K562 (cell line): ENCODE results near the gene DHRS11. TPM values are rescaled to one million over a fixed set of nuclear protein-coding genes. Genes with fewer than 3 reads are reported as not detected.

Experiments used
- ATF1 ChIP-seq, 2 experiments: fragments of 450-650 bp in 1 of 2; IDR thresholded peaks; 2 replicates each; pipeline ENCODE4 v1.6.1; 2016; ENCODE audit warnings: missing compliant biosample characterization in 1 of 2, missing genetic modification characterization in 1 of 2
- CBFB ChIP-seq: sonication (generic); formaldehyde crosslinking; IDR thresholded peaks from 2 replicates; pipeline ENCODE4 v1.4.0; 2020; ENCODE audit warnings: mild to moderate bottlenecking, missing genetic modification reagents
- E2F5 ChIP-seq: sonication (generic); formaldehyde crosslinking; IDR thresholded peaks from 2 replicates; pipeline ENCODE4 v1.8.0; 2022; ENCODE audit warnings: mild to moderate bottlenecking, missing genetic modification reagents
- FOXM1 ChIP-seq, 2 experiments: fragments of 450-650 bp in 1 of 2; sonication (generic) in 1 of 2; formaldehyde crosslinking in 1 of 2; IDR thresholded peaks; 2 replicates each; pipeline versions ENCODE4 v1.6.1 to v1.9.0; 2017 to 2022; ENCODE audit warnings: low read depth in 2 of 2, mild to moderate bottlenecking in 2 of 2, missing genetic modification reagents in 1 of 2, moderate library complexity in 1 of 2
- GTF2A2 ChIP-seq: IDR thresholded peaks from 2 replicates; pipeline ENCODE4 v1.6.1; 2016; ENCODE audit warnings: mild to moderate bottlenecking, missing genetic modification characterization, missing compliant biosample characterization
- HIVEP1 ChIP-seq: fragments of 250-450 bp; sonication (Bioruptor Pico); IDR thresholded peaks from 2 replicates; pipeline ENCODE4 v1.4.0; 2020; ENCODE audit warnings: mild to moderate bottlenecking
- HLTF ChIP-seq: fragments of 450-650 bp; IDR thresholded peaks from 2 replicates; pipeline ENCODE4 v1.6.1; 2016
- KAT8 ChIP-seq: fragments of 450-650 bp; IDR thresholded peaks from 2 replicates; pipeline ENCODE4 v1.6.1; 2016; ENCODE audit warnings: low read depth, mild to moderate bottlenecking
- MAX ChIP-seq: sonication (generic); formaldehyde crosslinking; IDR thresholded peaks from 2 replicates; pipeline ENCODE4 v1.9.0; 2022; ENCODE audit warnings: mild to moderate bottlenecking, missing genetic modification reagents
- MBD2 ChIP-seq: sonication (generic); IDR thresholded peaks from 2 replicates; pipeline ENCODE4 v1.6.1; 2016; ENCODE audit warnings: low read depth, borderline replicate concordance
- PHB ChIP-seq: fragments of 250-450 bp; sonication (Bioruptor Pico); IDR thresholded peaks from 2 replicates; pipeline ENCODE4 v1.5.0; 2021
- TFAM ChIP-seq: fragments of 250-450 bp; sonication (Bioruptor Pico); conservative IDR thresholded peaks from 2 replicates; pipeline ENCODE4 v1.5.0; 2021; ENCODE audit warnings: mild to moderate bottlenecking, moderate library complexity
- XRCC3 ChIP-seq: fragments of 450-650 bp; IDR thresholded peaks from 2 replicates; pipeline ENCODE4 v1.6.1; 2017; ENCODE audit warnings: mild to moderate bottlenecking, moderate library complexity
- ZBTB26 ChIP-seq: fragments of 450-650 bp; formaldehyde crosslinking; IDR thresholded peaks from 2 replicates; pipeline ENCODE4 v1.4.0; 2022; ENCODE audit warnings: missing genetic modification characterization
- ZBTB9 ChIP-seq: fragments of 450-650 bp; formaldehyde crosslinking; IDR thresholded peaks from 2 replicates; pipeline ENCODE4 v1.4.0; 2020; ENCODE audit warnings: mild to moderate bottlenecking, moderate library complexity
- ZNF184 ChIP-seq: sonication (generic); formaldehyde crosslinking; IDR thresholded peaks from 2 replicates; pipeline ENCODE4 v1.5.0; 2020; ENCODE audit warnings: missing genetic modification reagents
- ZNF197 ChIP-seq: fragments of 200-800 bp; sonication (Bioruptor generic); IDR thresholded peaks from 2 replicates; pipeline ENCODE4 v1.6.1; 2016; ENCODE audit warnings: low read depth, missing genetic modification characterization, missing compliant biosample characterization
- ZNF280A ChIP-seq: fragments of 450-650 bp; IDR thresholded peaks from 2 replicates; pipeline ENCODE4 v1.6.1; 2018; ENCODE audit warnings: mild to moderate bottlenecking, low read depth; ENCODE audit not compliant: partially characterized antibody
- ZNF280B ChIP-seq: fragments of 250-450 bp; sonication (Bioruptor Pico); IDR thresholded peaks from 2 replicates; pipeline ENCODE4 v1.5.1; 2021; ENCODE audit warnings: mild to moderate bottlenecking
- ZNF408 ChIP-seq: fragments of 250-450 bp; sonication (Bioruptor Pico); IDR thresholded peaks from 2 replicates; pipeline ENCODE4 v1.4.0; 2020; ENCODE audit warnings: low read depth, mild to moderate bottlenecking, moderate library complexity
- ZNF41 ChIP-seq: fragments of 250-450 bp; sonication (Bioruptor Pico); conservative IDR thresholded peaks from 2 replicates; pipeline ENCODE4 v1.4.0; 2020; ENCODE audit warnings: mild to moderate bottlenecking
- ZNF668 ChIP-seq: fragments of 250-450 bp; sonication (Bioruptor Pico); IDR thresholded peaks from 2 replicates; pipeline ENCODE4 v1.8.0; 2022; ENCODE audit warnings: mild to moderate bottlenecking, inconsistent platforms
- ZNF77 ChIP-seq: fragments of 250-450 bp; sonication (Bioruptor Pico); IDR thresholded peaks from 2 replicates; pipeline ENCODE4 v1.5.0; 2020
- polyA plus RNA-seq, 8 experiments: library from polyadenylated mRNA; depleted of rRNA in 4 of 8; stranded (reverse) in 5 of 8; unstranded in 3 of 8; fragments of >200 nt; fragmentation: Nextera tagmentation in 2 of 8; fragmentation: Illumina TruSeq in 1 of 8; extraction: Ambion mirVana in 2 of 8; extraction: Trizol in 1 of 8; gene quantifications; 2 replicates each; pipeline versions ENCODE4 v1.2.1 to v1.2.3, GENCODE V29; 2011 to 2014; ENCODE audit warnings: inconsistent platforms in 1 of 8, missing spikeins in 1 of 8
- total RNA-seq, 7 experiments: library from RNA; depleted of rRNA in 6 of 7; stranded (reverse); fragments of >200 nt in 6 of 7; fragmentation: Illumina TruSeq in 2 of 7; extraction: Trizol in 2 of 7; gene quantifications; 2 replicates each; pipeline versions ENCODE4 v1.2.1 to v1.2.3, GENCODE V29; 2011 to 2021; ENCODE audit warnings: low replicate concordance in 1 of 7

The DHRS11 gene
- total and polyA plus RNA-seq, 9 of the 15 experiments (the other 6 are each of a cell fraction or from before 2014, with no cell fraction given) = 15.2 to 123 (median 59.8) TPM

- TF ChIP-seq FOXM1 (IDR thresholded peaks at IDR 0.05; ENCODE audit: low read depth) (0 out of 2 replicates have a peak, but pooled peaks have one; percentile 22), FOXM1 (CRISPR knock-in tag; IDR thresholded peaks at IDR 0.05; ENCODE audit: low read depth) (no peak), XRCC3 (no peak), ZNF184 (no peak), ZNF280B (CRISPR knock-in tag) (no peak), ZNF280A (no peak), PHB (0 out of 2 replicates have a peak, but pooled peaks have one; percentile 40), ZBTB9 (CRISPR knock-in tag) (no peak; the same call in 1 of the 2 replicates), HIVEP1 (no peak), CBFB (CRISPR knock-in tag) (no peak), GTF2A2 (tag) (no peak), E2F5 (CRISPR knock-in tag) (no peak), ATF1 (CRISPR knock-in tag; IDR thresholded peaks at IDR 0.05) (no peak), ATF1 (tag; IDR thresholded peaks at IDR 0.05) (peak; percentile 68), ZNF77 (CRISPR knock-in tag) (no peak), ZNF408 (CRISPR knock-in tag) (no peak), ZNF41 (no peak), ZNF197 (CRISPR knock-in tag) (no peak), TFAM (CRISPR knock-in tag) (no peak), MAX (CRISPR knock-in tag) (peak; percentile 87), MBD2 (0 out of 2 replicates have a peak, but pooled peaks have one; percentile 46), KAT8 (no peak), ZBTB26 (CRISPR knock-in tag) (no peak), HLTF (no peak), ZNF668 (CRISPR knock-in tag) (no peak)
Observed at GRCh38 chr17:36601303-36602029, 9.8 kb downstream of the DHRS11 start, which contains the start of gene MRM1 (continued).
